H1 (cell line): ENCODE results near the gene RREB1.

Experiments used
- CBX8 ChIP-seq: fragments of 300-800, 300-1000 bp; sonication (generic); IDR thresholded peaks from 2 replicates; pipeline ENCODE4 v1.7.1; 2016; ENCODE audit warnings: low read depth, low read length, borderline replicate concordance
- EZH2 ChIP-seq: fragments of 200-600 bp; sonication (generic); IDR thresholded peaks from 2 replicates; pipeline ENCODE4 v1.7.1; 2012; ENCODE audit warnings: low read depth, mild to moderate bottlenecking, moderate library complexity, low read length, inconsistent platforms; ENCODE audit not compliant: severe bottlenecking
- JUND ChIP-seq: IDR thresholded peaks from 2 replicates; pipeline ENCODE4 v1.6.1; 2011; ENCODE audit warnings: mild to moderate bottlenecking, improper control_type of control experiment, low read length
- POLR2AphosphoS5 ChIP-seq: IDR thresholded peaks from 2 replicates; pipeline ENCODE4 v1.6.1; 2011; ENCODE audit warnings: low read depth, low read length
- TAF1 ChIP-seq: IDR thresholded peaks from 2 replicates; pipeline ENCODE4 v1.6.1; 2011; ENCODE audit warnings: mild to moderate bottlenecking, low read depth, low read length
- TF ChIP-seq, protein P1 (sequence below), 3 experiments: IDR thresholded peaks; 1 replicate in 2 of 3; 2 replicates in 1 of 3; pipeline versions ENCODE4 v1.5.1 to v1.6.1; 2011; ENCODE audit warnings: low read length in 3 of 3, mild to moderate bottlenecking in 3 of 3, inconsistent platforms in 2 of 3, low read depth in 1 of 3, moderate library complexity in 1 of 3; ENCODE audit not compliant: insufficient read depth in 1 of 3; ENCODE audit errors: control extremely low read depth in 1 of 3

DNA sequence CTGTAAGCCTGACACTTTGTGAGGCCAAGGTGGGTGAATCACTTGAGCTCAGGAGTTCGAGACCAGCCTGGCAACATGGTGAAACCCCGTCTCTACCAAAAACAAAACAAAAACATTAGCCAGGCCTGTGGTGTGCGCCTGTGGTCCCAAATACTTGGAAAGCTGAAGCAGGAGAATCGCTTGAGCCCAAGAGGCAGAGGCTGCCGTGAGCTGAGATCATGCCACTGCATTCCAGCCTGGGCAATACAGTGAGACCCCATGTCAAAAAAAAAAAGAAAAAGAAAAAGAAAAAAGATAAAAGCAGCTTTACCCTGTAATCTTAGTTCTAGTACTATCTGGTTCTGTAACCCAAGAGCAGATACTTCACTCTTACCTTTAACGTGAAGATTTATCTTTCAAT is 177.7 kb downstream of the RREB1 start:
- no peak for TF ChIP-seq CBX8
- no peak for TF ChIP-seq TAF1
- TF ChIP-seq, protein P1, sequence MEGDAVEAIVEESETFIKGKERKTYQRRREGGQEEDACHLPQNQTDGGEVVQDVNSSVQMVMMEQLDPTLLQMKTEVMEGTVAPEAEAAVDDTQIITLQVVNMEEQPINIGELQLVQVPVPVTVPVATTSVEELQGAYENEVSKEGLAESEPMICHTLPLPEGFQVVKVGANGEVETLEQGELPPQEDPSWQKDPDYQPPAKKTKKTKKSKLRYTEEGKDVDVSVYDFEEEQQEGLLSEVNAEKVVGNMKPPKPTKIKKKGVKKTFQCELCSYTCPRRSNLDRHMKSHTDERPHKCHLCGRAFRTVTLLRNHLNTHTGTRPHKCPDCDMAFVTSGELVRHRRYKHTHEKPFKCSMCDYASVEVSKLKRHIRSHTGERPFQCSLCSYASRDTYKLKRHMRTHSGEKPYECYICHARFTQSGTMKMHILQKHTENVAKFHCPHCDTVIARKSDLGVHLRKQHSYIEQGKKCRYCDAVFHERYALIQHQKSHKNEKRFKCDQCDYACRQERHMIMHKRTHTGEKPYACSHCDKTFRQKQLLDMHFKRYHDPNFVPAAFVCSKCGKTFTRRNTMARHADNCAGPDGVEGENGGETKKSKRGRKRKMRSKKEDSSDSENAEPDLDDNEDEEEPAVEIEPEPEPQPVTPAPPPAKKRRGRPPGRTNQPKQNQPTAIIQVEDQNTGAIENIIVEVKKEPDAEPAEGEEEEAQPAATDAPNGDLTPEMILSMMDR (IDR thresholded peaks at IDR 0.05; ENCODE audit: control extremely low read depth in 1 of 3, insufficient read depth in 1 of 3, low read depth in 1 of 3, low read length in 3 of 3): no peak
- TF ChIP-seq EZH2: no peak
- TF ChIP-seq JUND: no peak
- no peak for TF ChIP-seq POLR2AphosphoS5
